CD14-positive monocyte (primary cell): Measurements from ENCODE around the gene SLC25A25. TPM values are rescaled to one million over a fixed set of nuclear protein-coding genes. Genes with fewer than 3 reads are reported as not detected.

Experiments
- DNase-seq, 3 donors: peaks; one replicate each; pipeline ENCODE4 v3.0.0-alpha.2; 2011 to 2022
- H2AFZ ChIP-seq: 2 replicates; pipeline ENCODE4 v1.6.0; 2012; ENCODE audit warnings: mild to moderate bottlenecking, low read depth, low read length, inconsistent platforms; ENCODE audit not compliant: insufficient read depth, poor library complexity, severe bottlenecking
- H3K27ac ChIP-seq, 2 donors: 1 replicate in 1 of 2; 2 replicates in 1 of 2; pipeline ENCODE4 v1.5.1; 2012 to 2013; ENCODE audit warnings: low read length in 2 of 2, control low read depth in 1 of 2, inconsistent platforms in 1 of 2, low read depth in 1 of 2, mild to moderate bottlenecking in 1 of 2
- H3K27me3 ChIP-seq, 2 donors: one replicate each; pipeline versions ENCODE4 v1.6.0 to v1.6.1; 2011 to 2013; ENCODE audit warnings: low read length in 2 of 2; ENCODE audit not compliant: control insufficient read depth in 2 of 2, insufficient read depth in 2 of 2
- H3K36me3 ChIP-seq, 2 donors: replicated peaks in 1 of 2; 1 replicate in 1 of 2; 2 replicates in 1 of 2; pipeline versions ENCODE4 v1.5.1 to v1.6.1; 2012 to 2013; ENCODE audit warnings: low read length in 2 of 2, control low read depth in 1 of 2, inconsistent platforms in 1 of 2, mild to moderate bottlenecking in 1 of 2; ENCODE audit not compliant: insufficient read depth in 2 of 2, control insufficient read depth in 1 of 2
- H3K4me1 ChIP-seq, 2 donors: 1 replicate in 1 of 2; 2 replicates in 1 of 2; pipeline versions ENCODE4 v1.5.1 to v1.6.1; 2012 to 2013; ENCODE audit warnings: low read length in 2 of 2, control low read depth in 1 of 2, inconsistent platforms in 1 of 2, mild to moderate bottlenecking in 1 of 2, moderate library complexity in 1 of 2; ENCODE audit not compliant: insufficient read depth in 2 of 2, control insufficient read depth in 1 of 2
- H3K4me2 ChIP-seq: replicated peaks from 2 replicates; pipeline ENCODE3; 2012; ENCODE audit warnings: low read length, moderate library complexity, mild to moderate bottlenecking; ENCODE audit not compliant: poor library complexity, severe bottlenecking; ENCODE audit errors: extremely low read depth
- H3K4me3 ChIP-seq, 3 experiments: fragments of 200-600 bp in 1 of 3; sonication (generic) in 1 of 3; replicated peaks in 1 of 3; 1 replicate in 2 of 3; 2 replicates in 1 of 3; pipeline ENCODE4 v1.5.1; 2011 to 2013; ENCODE audit warnings: low read length in 3 of 3, mild to moderate bottlenecking in 3 of 3, control low read depth in 2 of 3, low read depth in 2 of 3, inconsistent platforms in 1 of 3, moderate library complexity in 1 of 3
- H3K79me2 ChIP-seq: 2 replicates; pipeline ENCODE4 v1.6.0; 2012; ENCODE audit warnings: mild to moderate bottlenecking, control low read depth, inconsistent platforms, low read length, moderate library complexity; ENCODE audit not compliant: insufficient read depth
- H3K9ac ChIP-seq: 2 replicates; pipeline ENCODE4 v1.6.0; 2017; ENCODE audit warnings: low read length, mild to moderate bottlenecking; ENCODE audit not compliant: insufficient read depth, poor library complexity, severe bottlenecking
- H3K9me3 ChIP-seq, 2 donors: replicated peaks in 1 of 2; 1 replicate in 1 of 2; 2 replicates in 1 of 2; pipeline versions ENCODE4 v1.5.1 to v1.6.1; 2012 to 2013; ENCODE audit warnings: low read length in 2 of 2, control low read depth in 1 of 2; ENCODE audit not compliant: control insufficient read depth in 1 of 2, insufficient read depth in 1 of 2
- H4K20me1 ChIP-seq: 2 replicates; pipeline ENCODE4 v1.6.0; 2012; ENCODE audit warnings: mild to moderate bottlenecking, low read length, control low read depth, moderate library complexity; ENCODE audit not compliant: insufficient read depth
- H3K27ac Mint-ChIP-seq, 7 donors: one replicate each; pipeline ENCODE4 v1.8.0; 2020; ENCODE audit warnings: mild to moderate bottlenecking in 7 of 7, mixed read lengths in 7 of 7, moderate library complexity in 6 of 7, inconsistent platforms in 2 of 7
- H3K27me3 Mint-ChIP-seq, 3 donors: one replicate each; pipeline ENCODE4 v1.8.0; 2021 to 2022; ENCODE audit warnings: low read depth in 3 of 3, mild to moderate bottlenecking in 3 of 3, mixed read lengths in 3 of 3, moderate library complexity in 3 of 3, inconsistent platforms in 1 of 3
- H3K36me3 Mint-ChIP-seq, 2 donors: one replicate each; pipeline ENCODE4 v1.8.0; 2020; ENCODE audit warnings: mixed read lengths in 2 of 2, inconsistent platforms in 1 of 2, mild to moderate bottlenecking in 1 of 2
- H3K4me1 Mint-ChIP-seq: one replicate; pipeline ENCODE4 v1.8.0; 2020; ENCODE audit warnings: mild to moderate bottlenecking, mixed read lengths
- H3K4me3 Mint-ChIP-seq, 2 donors: one replicate each; pipeline ENCODE4 v1.8.0; 2020; ENCODE audit warnings: mild to moderate bottlenecking in 2 of 2, mixed read lengths in 2 of 2, moderate library complexity in 1 of 2
- H3K9me3 Mint-ChIP-seq, 7 donors: one replicate each; pipeline ENCODE4 v1.8.0; 2020 to 2022; ENCODE audit warnings: mixed read lengths in 7 of 7, mild to moderate bottlenecking in 6 of 7, moderate library complexity in 6 of 7, inconsistent platforms in 2 of 7
- WGBS: methylation state at CpG from one replicate; pipeline ENCODE4 v1.1.5; 2013; ENCODE audit warnings: missing lambda C conversion rate; ENCODE audit not compliant: insufficient coverage; 5-methylcytosine and 5-hydroxymethylcytosine counted together
- intact Hi-C, 2 donors: fragments of 100-400 bp; cut with micrococcal nuclease; formaldehyde crosslinking; loops; one replicate each; pipeline versions ENCODE4 v1.15.0 to v1.15.1; 2023
- polyA plus RNA-seq, 3 donors: library from polyadenylated mRNA; depleted of rRNA in 1 of 3; unstranded in 2 of 3; stranded (reverse) in 1 of 3; fragments of 300-500 nt in 2 of 3; fragments of >200 nt in 1 of 3; fragmentation: Illumina TruSeq in 2 of 3; gene quantifications; 1 replicate in 2 of 3; 2 replicates in 1 of 3; pipeline ENCODE4 v1.2.3, GENCODE V29; 2012 to 2021
- TF ChIP-seq, protein P1 (sequence below): fragments of 200-600 bp; IDR thresholded peaks from one replicate; pipeline ENCODE4 v1.8.0; 2022; ENCODE audit warnings: antibody characterized with exemption, mild to moderate bottlenecking

Gene SLC25A25
- polyA plus RNA-seq, 3 donors = 5.1 to 43.3 (median 6.3) TPM

DNA sequence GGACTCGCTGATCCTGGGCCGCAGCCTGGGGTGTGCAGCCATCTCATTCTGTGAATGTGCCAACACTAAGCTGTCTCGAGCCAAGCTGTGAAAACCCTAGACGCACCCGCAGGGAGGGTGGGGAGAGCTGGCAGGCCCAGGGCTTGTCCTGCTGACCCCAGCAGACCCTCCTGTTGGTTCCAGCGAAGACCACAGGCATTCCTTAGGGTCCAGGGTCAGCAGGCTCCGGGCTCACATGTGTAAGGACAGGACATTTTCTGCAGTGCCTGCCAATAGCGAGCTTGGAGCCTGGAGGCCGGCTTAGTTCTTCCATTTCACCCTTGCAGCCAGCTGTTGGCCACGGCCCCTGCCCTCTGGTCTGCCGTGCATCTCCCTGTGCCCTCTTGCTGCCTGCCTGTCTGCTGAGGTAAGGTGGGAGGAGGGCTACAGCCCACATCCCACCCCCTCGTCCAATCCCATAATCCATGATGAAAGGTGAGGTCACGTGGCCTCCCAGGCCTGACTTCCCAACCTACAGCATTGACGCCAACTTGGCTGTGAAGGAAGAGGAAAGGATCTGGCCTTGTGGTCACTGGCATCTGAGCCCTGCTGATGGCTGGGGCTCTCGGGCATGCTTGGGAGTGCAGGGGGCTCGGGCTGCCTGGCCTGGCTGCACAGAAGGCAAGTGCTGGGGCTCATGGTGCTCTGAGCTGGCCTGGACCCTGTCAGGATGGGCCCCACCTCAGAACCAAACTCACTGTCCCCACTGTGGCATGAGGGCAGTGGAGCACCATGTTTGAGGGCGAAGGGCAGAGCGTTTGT, 39.6 kb downstream of the SLC25A25 start:
- H3K27ac ChIP-seq = no peak overlapping the region
- H3K9ac ChIP-seq = no peak overlapping the region
- H3K9me3 ChIP-seq = no peaks in the 10 kb centered on the region
- H4K20me1 ChIP-seq = peaks cover 51% of the 10 kb centered on the region
- intact Hi-C loops = no loop called here
- Mint-ChIP-seq H3K36me3 (peaks cover 61 to 68% of the 10 kb centered on the region in 2 donors), H3K9me3 (no peaks in the 10 kb centered on the region), H3K4me3 (peak overlapping the region in 1 of 2 donors; percentile 16), H3K27me3 (peaks cover 0 to 2% (median 0%) of the 10 kb centered on the region in 3 donors), H3K4me1 (no peaks in the 10 kb centered on the region), H3K27ac (peak overlapping the region in 4 of 7 donors; percentile 19 to 62 (median 32))
- H3K4me1 ChIP-seq = no peaks in the 10 kb centered on the region
- TF ChIP-seq, protein P1, sequence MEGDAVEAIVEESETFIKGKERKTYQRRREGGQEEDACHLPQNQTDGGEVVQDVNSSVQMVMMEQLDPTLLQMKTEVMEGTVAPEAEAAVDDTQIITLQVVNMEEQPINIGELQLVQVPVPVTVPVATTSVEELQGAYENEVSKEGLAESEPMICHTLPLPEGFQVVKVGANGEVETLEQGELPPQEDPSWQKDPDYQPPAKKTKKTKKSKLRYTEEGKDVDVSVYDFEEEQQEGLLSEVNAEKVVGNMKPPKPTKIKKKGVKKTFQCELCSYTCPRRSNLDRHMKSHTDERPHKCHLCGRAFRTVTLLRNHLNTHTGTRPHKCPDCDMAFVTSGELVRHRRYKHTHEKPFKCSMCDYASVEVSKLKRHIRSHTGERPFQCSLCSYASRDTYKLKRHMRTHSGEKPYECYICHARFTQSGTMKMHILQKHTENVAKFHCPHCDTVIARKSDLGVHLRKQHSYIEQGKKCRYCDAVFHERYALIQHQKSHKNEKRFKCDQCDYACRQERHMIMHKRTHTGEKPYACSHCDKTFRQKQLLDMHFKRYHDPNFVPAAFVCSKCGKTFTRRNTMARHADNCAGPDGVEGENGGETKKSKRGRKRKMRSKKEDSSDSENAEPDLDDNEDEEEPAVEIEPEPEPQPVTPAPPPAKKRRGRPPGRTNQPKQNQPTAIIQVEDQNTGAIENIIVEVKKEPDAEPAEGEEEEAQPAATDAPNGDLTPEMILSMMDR = no peak
- no peaks in the 10 kb centered on the region for H3K79me2 ChIP-seq
- peaks cover 59 to 69% of the 10 kb centered on the region in 2 donors for H3K36me3 ChIP-seq
- H2AFZ ChIP-seq = no peak overlapping the region
- no peak for DNase-seq
- H3K4me3 ChIP-seq = no peak overlapping the region
- H3K4me2 ChIP-seq = no peak overlapping the region
- H3K27me3 ChIP-seq = no peaks in the 10 kb centered on the region
- WGBS = 93% methylated on average over 12 of the region's 18 CpGs

DNA sequence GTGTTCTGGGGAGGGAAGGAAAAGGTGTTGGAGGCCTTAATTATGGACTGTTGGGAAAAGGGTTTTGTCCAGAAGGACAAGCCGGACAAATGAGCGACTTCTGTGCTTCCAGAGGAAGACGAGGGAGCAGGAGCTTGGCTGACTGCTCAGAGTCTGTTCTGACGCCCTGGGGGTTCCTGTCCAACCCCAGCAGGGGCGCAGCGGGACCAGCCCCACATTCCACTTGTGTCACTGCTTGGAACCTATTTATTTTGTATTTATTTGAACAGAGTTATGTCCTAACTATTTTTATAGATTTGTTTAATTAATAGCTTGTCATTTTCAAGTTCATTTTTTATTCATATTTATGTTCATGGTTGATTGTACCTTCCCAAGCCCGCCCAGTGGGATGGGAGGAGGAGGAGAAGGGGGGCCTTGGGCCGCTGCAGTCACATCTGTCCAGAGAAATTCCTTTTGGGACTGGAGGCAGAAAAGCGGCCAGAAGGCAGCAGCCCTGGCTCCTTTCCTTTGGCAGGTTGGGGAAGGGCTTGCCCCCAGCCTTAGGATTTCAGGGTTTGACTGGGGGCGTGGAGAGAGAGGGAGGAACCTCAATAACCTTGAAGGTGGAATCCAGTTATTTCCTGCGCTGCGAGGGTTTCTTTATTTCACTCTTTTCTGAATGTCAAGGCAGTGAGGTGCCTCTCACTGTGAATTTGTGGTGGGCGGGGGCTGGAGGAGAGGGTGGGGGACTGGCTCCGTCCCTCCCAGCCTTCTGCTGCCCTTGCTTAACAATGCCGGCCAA, 40.4 kb downstream of the SLC25A25 start:
- no peak overlapping the region for H3K4me3 Mint-ChIP-seq
- peaks cover 0 to under 1% (median 0%) of the 10 kb centered on the region in 7 donors for H3K9me3 Mint-ChIP-seq
- peaks cover 52 to 61% of the 10 kb centered on the region in 2 donors for H3K36me3 ChIP-seq
- H3K27ac Mint-ChIP-seq = peak overlapping the region in 1 of 7 donors; percentile 30
- H3K4me1 ChIP-seq = no peaks in the 10 kb centered on the region
- no peaks in the 10 kb centered on the region for H3K27me3 ChIP-seq
- WGBS = 100% methylated on average over 7 of the region's 15 CpGs
- peaks cover 43% of the 10 kb centered on the region for H4K20me1 ChIP-seq
- H3K79me2 ChIP-seq = no peaks in the 10 kb centered on the region
- H3K4me3 ChIP-seq = no peak overlapping the region
- H3K9me3 ChIP-seq = no peaks in the 10 kb centered on the region
- intact Hi-C loops = no loop called here
- H3K4me1 Mint-ChIP-seq = no peaks in the 10 kb centered on the region
- TF ChIP-seq, protein P1 = no peak
- H3K9ac ChIP-seq = no peak overlapping the region
- peaks cover 57 to 62% of the 10 kb centered on the region in 2 donors for H3K36me3 Mint-ChIP-seq
- no peak overlapping the region for H2AFZ ChIP-seq
- H3K27ac ChIP-seq = no peak overlapping the region
- H3K4me2 ChIP-seq = no peak overlapping the region
- DNase-seq = no peak
- H3K27me3 Mint-ChIP-seq = peaks cover 0 to 2% (median 0%) of the 10 kb centered on the region in 3 donors
